RWPE1 (cell line): ENCODE results near the gene YLPM1.

Experiments
- CTCF ChIA-PET: fragments of 350-600 bp; sonication (Branson Sonifier 250); formaldehyde crosslinking; extraction: SDS; loops from one replicate; lab custom pipeline; 2021; lab: Yijun Ruan, JAX
- POLR2A ChIA-PET: fragments of 400-600 bp; formaldehyde crosslinking; extraction: SDS; loops from one replicate; lab custom pipeline; 2020; ENCODE audit warnings: antibody characterized with exemption; ENCODE audit not compliant: low non-redundant PET; lab: Yijun Ruan, JAX
- DNase-seq: peaks from one replicate; pipeline ENCODE4 v3.0.0; 2012; ENCODE audit warnings: low spot score
- H3K27ac ChIP-seq: fragments of 450-650 bp; 2 replicates; pipeline ENCODE4 v1.5.1; 2017
- TF ChIP-seq, protein P1 (sequence below): fragments of 450-650 bp; conservative IDR thresholded peaks from 2 replicates; pipeline ENCODE4 v1.5.1; 2017; ENCODE audit warnings: low read depth, mild to moderate bottlenecking

The YLPM1 gene

DNA sequence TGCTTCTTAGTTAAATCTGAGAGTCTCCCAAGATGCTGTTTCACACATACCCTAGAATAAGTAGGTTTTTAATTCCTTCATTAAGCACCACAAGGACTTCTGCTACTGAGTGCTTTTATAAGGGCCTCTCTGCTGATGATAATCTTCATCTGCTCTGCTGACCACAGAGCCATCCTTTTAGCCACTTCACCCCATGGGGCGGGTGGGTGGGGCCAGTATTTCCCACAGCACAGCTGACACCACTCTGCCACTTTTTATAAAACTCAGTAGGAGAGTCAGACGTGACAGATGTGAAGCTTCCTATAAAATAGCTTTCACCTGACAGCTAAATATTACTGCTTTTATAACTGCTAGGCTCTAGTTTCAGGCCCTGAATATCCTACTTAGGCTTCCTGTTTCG, 29.9 kb upstream of the YLPM1 start:
- no peak for DNase-seq
- CTCF ChIA-PET = no interaction called here
- POLR2A ChIA-PET = no interaction called here
- H3K27ac ChIP-seq = no peak overlapping the region
- TF ChIP-seq, protein P1, sequence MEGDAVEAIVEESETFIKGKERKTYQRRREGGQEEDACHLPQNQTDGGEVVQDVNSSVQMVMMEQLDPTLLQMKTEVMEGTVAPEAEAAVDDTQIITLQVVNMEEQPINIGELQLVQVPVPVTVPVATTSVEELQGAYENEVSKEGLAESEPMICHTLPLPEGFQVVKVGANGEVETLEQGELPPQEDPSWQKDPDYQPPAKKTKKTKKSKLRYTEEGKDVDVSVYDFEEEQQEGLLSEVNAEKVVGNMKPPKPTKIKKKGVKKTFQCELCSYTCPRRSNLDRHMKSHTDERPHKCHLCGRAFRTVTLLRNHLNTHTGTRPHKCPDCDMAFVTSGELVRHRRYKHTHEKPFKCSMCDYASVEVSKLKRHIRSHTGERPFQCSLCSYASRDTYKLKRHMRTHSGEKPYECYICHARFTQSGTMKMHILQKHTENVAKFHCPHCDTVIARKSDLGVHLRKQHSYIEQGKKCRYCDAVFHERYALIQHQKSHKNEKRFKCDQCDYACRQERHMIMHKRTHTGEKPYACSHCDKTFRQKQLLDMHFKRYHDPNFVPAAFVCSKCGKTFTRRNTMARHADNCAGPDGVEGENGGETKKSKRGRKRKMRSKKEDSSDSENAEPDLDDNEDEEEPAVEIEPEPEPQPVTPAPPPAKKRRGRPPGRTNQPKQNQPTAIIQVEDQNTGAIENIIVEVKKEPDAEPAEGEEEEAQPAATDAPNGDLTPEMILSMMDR = no peak

DNA sequence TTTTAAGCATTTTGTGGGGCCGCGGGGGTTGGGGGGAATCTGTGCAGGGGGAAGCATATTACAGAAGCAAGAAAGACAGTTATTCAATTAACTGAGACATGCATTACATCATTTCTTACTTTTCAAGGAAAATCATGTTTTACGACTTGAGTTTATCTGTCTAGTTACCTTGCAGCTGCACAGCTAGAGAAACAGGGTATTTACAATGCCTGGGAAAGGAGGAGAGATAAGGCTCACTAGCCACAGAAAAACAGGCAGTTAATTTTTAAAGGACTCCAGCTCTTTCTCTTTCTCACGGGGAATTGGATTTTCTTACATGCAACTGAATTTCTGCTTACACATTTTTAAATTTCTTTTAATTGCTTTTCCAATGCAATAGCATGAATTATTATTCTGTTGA, 28.0 kb upstream of the YLPM1 start:
- H3K27ac ChIP-seq = no peak overlapping the region
- TF ChIP-seq, protein P1 = no peak
- no peak for DNase-seq
- ChIA-PET CTCF (no interaction called here), POLR2A (no interaction called here)

DNA sequence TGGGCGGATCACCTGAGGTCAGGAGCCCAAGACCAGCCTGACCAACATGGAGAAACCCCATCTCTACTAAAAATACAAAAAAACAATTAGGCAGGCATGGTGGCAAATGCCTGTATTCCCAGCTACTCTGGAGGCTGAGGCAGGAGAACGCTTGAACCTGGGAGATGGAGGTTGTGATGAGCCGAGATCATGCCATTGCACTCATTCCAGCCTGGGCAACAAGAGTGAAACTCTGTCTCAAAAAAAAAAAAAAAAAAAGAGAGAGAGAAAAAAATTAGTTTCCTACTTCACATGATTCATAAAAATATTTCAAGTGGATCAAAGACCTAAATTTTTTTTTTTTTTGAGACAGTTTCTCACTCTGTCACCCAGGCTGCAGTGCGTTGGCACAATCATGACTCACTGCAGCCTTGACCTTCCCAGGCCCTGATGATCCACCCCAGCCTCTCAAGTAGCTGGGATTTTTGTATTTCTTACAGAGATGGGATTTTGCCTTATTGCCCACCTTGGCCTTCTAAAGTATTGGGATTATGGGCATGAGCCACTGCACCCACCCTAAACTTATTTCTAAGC, 25.3 kb upstream of the YLPM1 start:
- POLR2A ChIA-PET = no interaction called here
- DNase-seq = no peak
- TF ChIP-seq, protein P1 = no peak
- CTCF ChIA-PET = interaction anchor here (0.9 kb wide), 1 partner anchor 126 kb away, joined by 3 read pairs; the partner anchor contains the start of gene LTBP2
- no peak overlapping the region for H3K27ac ChIP-seq

DNA sequence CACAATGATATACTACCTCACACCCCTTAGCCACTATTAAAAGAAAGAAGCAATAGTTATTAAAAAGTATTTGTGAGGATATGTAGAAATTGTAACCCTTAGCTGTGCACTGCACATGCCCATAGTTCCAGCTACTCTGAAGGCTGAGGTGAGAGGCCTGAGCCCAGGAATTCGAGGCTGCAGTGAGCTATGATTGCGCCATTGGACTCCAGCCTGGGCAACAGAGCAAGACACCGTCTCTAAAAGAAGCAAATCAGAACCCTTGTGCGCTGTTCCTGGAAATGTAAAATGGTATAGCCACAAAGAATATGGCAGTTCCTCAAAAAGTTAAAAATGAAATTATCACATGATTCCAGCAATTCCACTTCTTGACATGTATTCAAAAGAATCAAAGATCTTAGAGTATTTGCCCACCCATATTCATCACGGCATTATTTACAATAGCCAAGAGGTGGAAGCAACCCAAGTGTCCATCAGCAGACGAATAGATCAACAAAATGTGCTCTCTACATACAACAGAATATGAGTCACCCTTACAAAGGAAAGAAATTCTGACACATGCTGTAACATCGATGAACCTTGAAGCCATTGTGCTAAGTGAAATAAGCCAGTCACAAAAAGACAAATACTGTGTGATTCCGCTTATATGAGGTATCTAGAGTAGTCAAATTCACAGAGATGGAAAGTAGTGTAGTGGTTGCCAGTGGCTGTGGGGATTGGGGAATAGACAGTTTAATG, 23.7 kb upstream of the YLPM1 start:
- DNase-seq = no peak
- TF ChIP-seq, protein P1 = no peak
- CTCF ChIA-PET = no interaction called here
- no peak overlapping the region for H3K27ac ChIP-seq
- POLR2A ChIA-PET = no interaction called here

DNA sequence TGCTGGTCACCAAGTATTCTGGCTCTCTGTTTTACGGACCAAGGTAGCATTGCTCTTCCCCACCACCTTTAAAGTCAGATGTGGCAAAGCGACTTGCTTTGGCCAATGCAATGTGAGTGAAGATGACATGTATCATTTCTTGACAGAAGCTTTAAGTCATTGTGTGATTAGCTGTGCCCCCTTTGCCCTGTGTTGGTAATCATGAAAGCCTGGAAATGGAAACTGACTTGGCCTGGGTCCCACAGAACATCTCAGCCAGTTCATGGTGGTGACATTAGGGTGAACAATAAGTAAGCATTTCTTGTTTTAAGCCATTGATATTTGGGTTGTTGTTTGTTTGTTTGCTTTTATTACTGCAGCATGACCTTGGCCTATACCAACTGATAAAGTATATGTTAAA, 15.9 kb upstream of the YLPM1 start:
- DNase-seq = no peak
- CTCF ChIA-PET = no interaction called here
- POLR2A ChIA-PET = no interaction called here
- H3K27ac ChIP-seq = no peak overlapping the region
- TF ChIP-seq, protein P1 = no peak

DNA sequence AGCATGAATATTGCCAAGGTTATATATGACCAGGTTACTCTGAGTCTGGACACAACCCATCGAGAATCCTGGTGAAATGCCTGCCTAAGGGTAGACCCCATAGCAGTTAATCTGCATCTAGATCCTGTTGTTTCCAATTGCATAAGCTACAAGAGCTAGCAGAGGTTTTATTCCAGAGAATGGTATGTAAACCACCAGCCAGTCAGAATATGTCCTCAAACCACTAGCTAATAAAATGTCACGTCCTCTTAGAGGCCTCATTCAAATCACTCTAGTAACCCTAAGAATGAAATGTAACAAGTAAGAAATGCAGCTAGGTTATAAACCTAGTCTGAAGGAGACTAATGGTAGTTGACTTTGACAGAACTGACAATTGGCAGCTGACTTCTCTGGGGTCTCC, 9.0 kb upstream of the YLPM1 start:
- TF ChIP-seq, protein P1 = no peak
- ChIA-PET POLR2A (interaction anchor here (0.5 kb wide), 1 partner anchor 12 kb away, joined by 3 read pairs; no protein-coding TSS in a partner anchor), CTCF (no interaction called here)
- H3K27ac ChIP-seq = no peak overlapping the region
- DNase-seq = no peak
